TTC549 (cell line): ENCODE data around the gene PLOD3.

Source experiments
- FAIRE-seq: peaks from 2 replicates; lab custom pipeline; 2012; peaks lifted over from hg19 to GRCh38; lab: Jason Lieb, UNC

PLOD3 gene

DNA sequence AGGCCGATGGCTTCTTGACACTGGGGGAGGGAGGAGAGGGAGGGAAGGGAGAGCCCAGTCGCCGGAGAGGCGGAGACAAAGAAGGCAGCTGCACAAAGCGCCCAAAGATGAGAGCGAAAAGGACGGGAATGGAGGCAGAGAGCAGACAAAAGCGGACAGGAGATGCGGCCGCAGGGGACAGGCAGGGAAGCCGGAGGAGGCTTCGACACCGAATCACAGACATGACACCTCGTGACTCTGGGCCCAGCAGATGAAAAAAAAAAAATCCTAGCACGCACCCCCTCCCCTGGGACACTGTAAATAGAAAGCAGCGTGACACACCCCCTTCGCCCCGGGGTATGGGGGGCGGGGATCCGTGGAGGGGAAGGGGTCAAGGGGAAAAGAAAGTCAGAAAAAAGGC lies 38.3 kb downstream of the PLOD3 start:
- no peak for FAIRE-seq

GRCh38 chr7:101177644-101178043 lies 39.7 kb downstream of the PLOD3 start:
- FAIRE-seq, result no peak

DNA sequence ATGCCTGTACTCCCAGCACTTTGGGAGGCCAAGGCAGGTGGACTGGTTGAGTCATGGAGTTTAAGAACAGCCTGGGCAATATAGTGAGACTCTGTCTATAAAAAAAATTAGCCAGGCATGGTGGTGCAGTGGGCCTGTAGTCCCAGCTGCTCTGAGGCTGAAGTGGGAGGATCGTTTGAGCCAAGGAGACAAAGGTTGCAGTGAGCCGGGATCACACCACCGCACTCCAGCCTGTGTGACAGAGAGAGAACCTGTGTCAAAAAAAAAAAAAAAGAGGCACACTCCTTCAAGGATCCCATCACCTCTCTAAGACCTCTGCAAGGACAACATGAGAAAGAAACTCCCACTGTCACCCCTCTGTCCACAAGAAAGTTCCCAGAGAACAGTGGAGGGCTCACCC lies 41.7 kb downstream of the PLOD3 start:
- FAIRE-seq, result no peak

GRCh38 chr7:101174322-101174854 lies 43.0 kb downstream of the PLOD3 start:
- FAIRE-seq, result no peak

- no peak for FAIRE-seq
Measured at GRCh38 chr7:101173752-101174244, 43.6 kb downstream of the PLOD3 start.

GRCh38 chr7:101172854-101173751 lies 44.3 kb downstream of the PLOD3 start:
- FAIRE-seq, result no peak

DNA sequence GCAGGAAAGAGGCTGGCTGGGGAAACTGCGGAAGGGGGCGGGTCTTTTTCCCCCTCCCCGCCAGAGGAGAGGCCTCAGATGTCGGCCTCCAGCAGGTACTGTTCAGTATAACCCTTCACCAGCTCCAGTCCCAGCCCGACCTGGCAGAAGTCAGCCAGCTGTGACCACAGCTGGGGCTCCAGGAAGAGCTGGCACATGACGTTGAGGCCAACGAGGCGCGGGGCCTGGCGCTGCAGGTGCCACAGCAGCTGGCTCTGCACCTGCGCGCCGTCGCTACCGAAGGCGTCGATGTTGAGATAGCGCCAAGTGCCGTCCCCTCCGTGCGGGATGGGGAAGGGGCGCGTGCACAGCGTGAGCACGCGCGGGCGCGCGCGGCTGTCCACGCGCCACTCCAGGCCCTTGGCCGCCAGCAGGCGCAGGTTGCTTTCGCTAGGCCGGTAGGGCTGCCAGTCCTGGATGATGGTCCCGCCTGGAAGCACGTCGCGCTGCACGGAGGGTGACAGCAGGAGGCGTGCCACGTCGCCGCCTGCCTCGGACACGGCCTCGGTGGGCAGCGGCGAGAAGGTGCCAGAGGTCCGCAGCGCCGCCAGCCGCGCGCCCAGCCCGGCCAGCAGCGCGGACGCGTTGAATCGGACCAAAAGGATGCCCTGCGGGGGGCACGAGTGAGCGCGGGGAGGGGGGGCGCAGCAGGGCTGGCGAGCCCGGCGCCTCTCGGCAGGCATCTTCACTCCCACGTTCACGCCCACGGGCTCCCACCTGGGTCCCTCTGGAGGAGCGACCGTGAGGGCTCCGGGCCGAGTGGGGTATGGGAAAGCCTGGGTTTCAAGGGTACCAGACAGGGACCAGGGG lies 45.2 kb downstream of the PLOD3 start:
- FAIRE-seq, result no peak

DNA sequence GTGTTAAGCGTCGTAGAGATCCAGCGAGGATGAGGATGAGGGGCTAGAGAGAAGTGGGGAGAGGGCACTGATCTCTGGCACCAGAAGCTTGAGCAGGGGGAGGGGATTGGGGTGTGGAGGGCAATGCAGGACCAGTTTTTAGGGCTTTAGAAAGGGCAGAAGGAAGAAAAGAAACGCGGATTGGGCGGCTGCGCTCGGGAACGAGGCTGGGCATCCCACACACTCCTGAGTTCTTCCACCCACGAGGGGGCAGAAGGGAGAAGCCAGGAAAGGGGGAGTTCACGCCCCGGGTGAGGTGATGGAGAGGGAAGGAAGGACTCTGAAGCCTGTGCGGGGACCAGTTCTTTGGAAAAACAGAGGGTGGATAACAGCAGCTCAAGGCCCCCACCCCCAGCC lies 45.9 kb downstream of the PLOD3 start:
- FAIRE-seq, result no peak

DNA sequence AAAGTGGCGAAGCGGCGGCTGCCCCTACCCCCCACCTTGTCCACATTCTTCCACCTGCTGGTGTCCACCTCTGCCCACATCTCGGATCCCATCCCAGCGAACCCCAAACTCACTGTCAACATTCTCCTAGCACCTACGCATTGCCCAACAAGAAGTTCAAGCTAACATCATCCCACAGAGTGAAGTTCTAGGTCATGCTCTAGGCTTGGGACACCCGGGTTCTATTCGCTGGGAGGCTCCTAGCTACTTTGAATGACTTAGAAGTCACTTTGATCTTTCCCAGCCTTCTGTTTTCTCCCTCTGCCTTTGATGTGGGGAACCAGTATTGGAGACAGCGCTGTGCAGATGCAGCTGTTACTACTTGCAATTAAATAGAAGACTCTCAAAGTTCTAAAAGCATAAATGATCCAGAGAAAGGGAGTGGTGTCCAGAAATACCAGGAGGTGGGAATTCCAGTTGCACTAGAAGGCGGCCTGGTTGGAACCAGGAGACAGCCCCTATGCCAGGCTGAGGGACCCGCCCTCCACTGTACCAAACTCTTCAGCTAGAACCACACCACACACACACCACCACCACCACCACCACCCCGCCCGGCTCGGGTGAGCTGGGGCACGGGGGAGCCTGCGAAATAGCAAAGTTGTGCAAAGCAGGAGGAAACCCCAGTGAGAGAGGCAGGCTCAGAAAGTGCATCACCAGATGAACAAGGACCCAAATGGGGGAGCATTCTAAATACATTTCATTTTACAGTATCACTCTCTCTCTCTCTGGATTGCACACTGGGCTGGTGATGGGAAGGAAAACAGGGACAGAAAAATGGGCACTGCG lies 46.6 kb downstream of the PLOD3 start:
- FAIRE-seq, result no peak

GRCh38 chr7:101169838-101170551 lies 47.4 kb downstream of the PLOD3 start:
- FAIRE-seq, result no peak

DNA sequence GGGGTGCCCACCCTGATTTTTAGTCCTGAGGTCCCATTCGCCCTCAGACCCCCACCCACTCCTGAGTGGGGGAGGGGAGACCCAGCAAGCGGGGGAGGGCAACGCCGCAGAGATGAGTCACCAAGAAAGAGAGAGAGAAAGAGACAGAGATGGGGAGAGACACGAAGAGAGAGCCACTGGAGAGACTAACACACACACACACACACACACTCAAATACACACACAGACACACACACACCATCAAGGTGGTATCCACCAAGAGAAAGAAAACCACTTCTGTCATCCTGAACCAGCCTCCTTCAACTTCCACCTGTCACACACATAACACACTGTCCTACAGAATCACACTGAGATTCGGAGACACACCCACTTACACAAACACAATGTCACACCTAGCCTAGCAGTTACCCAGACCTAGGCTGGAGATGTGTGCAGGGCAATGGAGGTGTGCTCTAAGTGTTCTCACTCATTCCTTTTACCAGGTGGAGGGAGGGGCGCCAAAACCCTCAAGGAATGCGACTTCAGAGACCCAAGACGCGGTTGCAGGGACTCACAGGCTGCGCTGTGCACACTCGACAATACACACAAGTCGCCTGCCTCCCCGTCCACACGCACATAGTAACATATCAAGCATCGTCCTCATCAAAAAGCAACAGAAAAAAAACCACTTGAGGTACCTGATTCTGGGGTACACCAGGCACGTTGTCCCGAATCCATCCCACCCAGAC lies 48.1 kb downstream of the PLOD3 start:
- no peak for FAIRE-seq

DNA sequence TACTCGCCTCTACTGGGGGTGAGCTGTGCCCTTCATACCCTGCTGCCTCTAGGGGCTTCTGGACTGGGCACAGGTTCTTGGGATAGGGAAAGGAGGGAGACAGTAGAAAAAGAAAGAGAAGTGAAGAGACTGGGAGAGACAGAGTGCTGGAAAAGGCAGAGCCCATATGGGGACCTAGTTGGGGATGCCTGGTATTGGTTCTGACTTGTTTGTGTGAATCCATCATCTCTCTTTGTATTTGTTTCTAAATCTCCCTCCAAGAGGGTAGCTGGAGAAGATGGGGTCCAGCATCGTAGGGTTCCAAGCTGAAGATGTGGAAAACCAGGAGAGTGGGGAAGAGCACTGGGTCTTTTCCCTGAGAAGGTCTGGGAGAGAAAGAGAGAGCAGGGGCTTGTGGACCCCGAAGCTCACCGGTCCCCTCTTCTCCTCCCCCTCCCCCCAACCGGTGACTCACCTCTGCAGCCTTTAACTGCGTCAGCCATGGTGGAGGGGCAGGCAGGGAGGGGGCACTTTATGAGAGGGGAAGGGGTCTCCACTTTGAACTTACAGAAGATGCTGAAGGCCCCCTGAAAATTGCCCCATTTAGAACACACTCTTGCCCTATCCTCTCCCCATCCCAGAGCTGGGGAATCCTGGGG lies 48.9 kb downstream of the PLOD3 start:
- no peak for FAIRE-seq

DNA sequence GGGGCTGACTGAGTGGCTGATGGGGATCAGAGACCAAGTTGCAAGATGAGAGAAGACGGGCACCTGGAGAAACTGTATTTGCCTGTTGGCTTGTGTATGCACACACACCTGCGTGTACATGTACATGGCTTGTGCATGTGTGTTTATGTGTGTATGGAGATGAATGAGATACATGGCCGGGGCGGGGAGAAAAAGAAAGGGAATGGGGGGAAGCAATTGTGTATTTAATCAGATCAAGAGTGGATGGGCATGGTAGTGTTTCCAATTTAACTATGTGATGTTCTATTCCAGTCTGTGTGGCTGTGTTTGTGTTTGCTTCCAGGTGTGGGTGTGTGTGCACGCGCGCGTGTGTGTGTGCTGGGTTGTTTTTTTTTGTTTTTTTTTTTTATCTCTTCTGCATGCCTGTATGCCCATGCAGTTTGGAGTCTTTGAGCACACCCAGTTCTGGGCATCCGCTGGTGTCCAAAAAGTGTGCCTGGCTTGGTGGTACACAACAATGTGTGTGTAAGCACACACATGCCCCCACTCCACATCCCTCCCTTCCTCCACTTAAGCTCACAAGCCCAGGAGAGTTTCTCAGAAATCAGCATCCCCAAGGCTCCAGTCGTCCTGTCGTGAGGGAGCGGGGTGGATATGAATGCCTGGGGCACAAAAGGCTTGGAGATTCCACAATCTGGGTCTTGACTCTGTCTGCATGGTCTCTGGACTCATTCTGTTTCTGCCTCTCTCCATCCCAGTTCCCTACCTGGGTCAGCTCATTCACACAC lies 49.6 kb downstream of the PLOD3 start:
- no peak for FAIRE-seq

DNA sequence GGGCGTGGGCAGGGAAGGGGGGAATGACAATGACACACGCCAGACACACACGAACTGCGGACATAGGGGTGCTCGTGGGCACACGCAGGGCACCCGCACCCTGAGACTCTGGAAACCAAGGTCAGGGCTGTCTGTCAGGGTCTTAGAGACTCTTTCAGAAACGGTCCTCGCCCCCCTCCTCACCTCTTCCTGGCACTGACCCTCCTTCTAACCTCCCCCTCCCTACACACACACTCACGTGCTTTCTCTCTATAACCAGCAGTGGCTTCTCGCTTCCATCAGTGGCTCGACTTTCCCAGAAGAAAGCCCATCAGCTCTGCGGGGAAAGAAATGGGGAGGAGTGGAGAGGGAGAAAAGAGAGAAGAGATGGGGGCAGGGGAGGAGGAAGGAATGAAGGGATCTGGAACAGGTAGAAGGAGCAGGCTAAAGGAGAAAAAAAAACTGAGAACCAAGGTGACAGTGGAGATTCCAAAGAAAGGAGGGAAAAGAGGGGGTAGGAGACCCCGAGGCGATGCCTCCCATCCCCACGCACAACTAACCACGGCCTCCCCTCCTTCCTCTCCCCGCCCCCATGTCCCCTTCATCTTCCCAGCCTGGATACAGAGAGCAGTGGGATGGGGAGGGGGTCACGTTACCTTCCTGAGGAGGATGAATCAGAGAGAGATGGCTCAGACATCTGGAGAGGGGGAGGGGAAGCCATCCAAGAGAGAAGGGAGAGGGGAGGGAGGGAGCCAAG lies 50.3 kb downstream of the PLOD3 start:
- FAIRE-seq, result no peak

DNA sequence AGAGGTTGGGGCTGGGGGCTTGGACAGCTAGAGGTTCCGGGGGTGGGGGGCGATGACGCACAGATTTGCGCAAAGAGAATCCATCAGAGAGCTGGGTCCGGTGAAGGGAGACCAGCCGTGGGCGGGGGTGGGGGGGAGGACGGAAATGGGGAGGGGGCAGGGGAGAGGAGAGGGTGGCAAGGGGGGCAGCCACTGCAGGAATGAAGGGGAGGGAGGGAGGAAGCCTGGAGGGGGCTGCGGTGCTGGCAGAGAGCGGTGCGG lies 50.8 kb downstream of the PLOD3 start:
- FAIRE-seq, result no peak

DNA sequence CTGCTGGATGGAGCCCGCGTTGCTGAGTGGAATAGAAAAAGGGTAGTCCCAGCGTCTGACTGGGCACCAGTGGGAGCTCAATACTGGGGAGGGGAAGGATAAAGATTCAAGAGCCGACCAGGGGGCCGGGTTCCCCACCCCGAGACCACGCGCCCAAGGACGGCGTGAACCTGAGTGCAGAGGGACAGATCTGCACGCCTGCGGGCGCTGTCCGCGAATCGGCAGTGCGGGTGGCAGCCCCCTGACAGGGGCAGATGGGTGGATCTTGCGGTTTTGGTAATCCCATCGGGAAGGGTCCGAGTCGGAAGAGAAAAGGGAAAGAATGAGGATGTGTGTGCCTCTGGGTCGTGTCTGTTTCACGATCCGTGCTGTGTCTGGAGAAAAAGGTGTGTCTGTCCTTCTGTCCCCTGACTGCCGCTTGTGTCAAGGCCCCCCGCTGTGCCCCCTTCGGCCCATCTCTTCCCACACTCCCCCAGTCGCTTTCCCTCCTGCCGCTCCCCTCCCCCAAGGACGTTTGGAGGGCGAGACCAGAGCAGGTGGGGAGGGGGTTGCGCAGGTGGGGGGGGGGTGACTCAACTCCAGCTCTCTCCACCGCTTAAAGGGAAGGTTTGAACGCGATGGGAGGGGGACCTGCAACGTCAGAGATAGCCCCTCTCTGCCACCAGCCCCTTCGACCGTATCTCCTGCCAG lies 51.3 kb downstream of the PLOD3 start:
- no peak for FAIRE-seq

- FAIRE-seq, result peak; percentile 41
Measured at GRCh38 chr7:101165075-101165957, 52.1 kb downstream of the PLOD3 start, which contains the start of gene VGF. TSS of gene VGF (minus strand) at chr7:101165569. CDS start at chr7:101164843, 726 bp downstream.
